HepG2 (cell line): Measurements from ENCODE around the gene LEPROT. TPM values are rescaled to one million over a fixed set of nuclear protein-coding genes. Genes with fewer than 3 reads are reported as not detected.

ENCODE experiments used
- ATAC-seq: fragments of 200-7000 bp; cut with Tn5 transposase; 3 replicates; pipeline ENCODE4 v1.9.1; 2020; ENCODE audit warnings: mild to moderate bottlenecking, moderate library complexity
- BruUV-seq: library from RNA; stranded (reverse); fragments of 400-500 nt; replicated peaks from 2 replicates; lab custom pipeline; 2021; lab: Mats Ljungman, UMichigan
- CTCF ChIA-PET: fragments of 300-600 bp; formaldehyde crosslinking; extraction: SDS; loops from one replicate; lab custom pipeline; 2021; ENCODE audit warnings: low total read pairs, inconsistent platforms, low intra/inter-chr PET ratio; lab: Yijun Ruan, JAX
- POLR2A ChIA-PET: fragments of 350-600 bp; sonication (Branson Sonifier 250); formaldehyde crosslinking; loops from one replicate; lab custom pipeline; 2020; ENCODE audit warnings: antibody characterized with exemption, inconsistent platforms; lab: Yijun Ruan, JAX
- DNase-seq: peaks from one replicate; pipeline ENCODE4 v3.0.0-alpha.2; 2015; ENCODE audit warnings: low spot score
- FAIRE-seq: peaks from 3 replicates; lab custom pipeline; 2011; peaks lifted over from hg19 to GRCh38; lab: Jason Lieb, UNC
- H2AFZ ChIP-seq: one replicate; pipeline ENCODE4 v1.6.1; 2011; ENCODE audit warnings: low read length, inconsistent platforms
- H3K27ac ChIP-seq: fragments of 300-600 bp; 3 replicates; pipeline ENCODE4 v1.8.0; 2011; ENCODE audit warnings: mixed run types, mild to moderate bottlenecking, mixed read lengths, low read length, inconsistent platforms; ENCODE audit not compliant: insufficient read depth; ENCODE audit errors: extremely low read length
- H3K27me3 ChIP-seq, 2 experiments: fragments of 200-600 bp in 1 of 2; 2 replicates in 1 of 2; 3 replicates in 1 of 2; pipeline versions ENCODE4 v1.6.0 to v1.8.0; 2011; ENCODE audit warnings: low read length in 2 of 2, mild to moderate bottlenecking in 2 of 2, moderate library complexity in 2 of 2, inconsistent platforms in 1 of 2; ENCODE audit not compliant: insufficient read depth in 2 of 2, control insufficient read depth in 1 of 2
- H3K36me3 ChIP-seq, 2 experiments: fragments of 200-600 bp in 1 of 2; replicated peaks in 1 of 2; 2 replicates in 1 of 2; 3 replicates in 1 of 2; pipeline versions ENCODE4 v1.5.1 to v1.8.0; 2011; ENCODE audit warnings: low read length in 2 of 2, inconsistent platforms in 1 of 2; ENCODE audit not compliant: insufficient read depth in 2 of 2, control insufficient read depth in 1 of 2
- H3K4me1 ChIP-seq: 2 replicates; pipeline ENCODE4 v1.5.1; 2012; ENCODE audit warnings: low read length, inconsistent platforms; ENCODE audit not compliant: insufficient read depth
- H3K4me2 ChIP-seq: 2 replicates; pipeline ENCODE4 v1.6.0; 2011; ENCODE audit warnings: low read depth, low read length, inconsistent platforms
- H3K4me3 ChIP-seq, 3 experiments: fragments of 200-600 bp in 1 of 3; sonication (generic), shearing (Covaris generic) in 1 of 3; replicated peaks in 1 of 3; 2 replicates each; pipeline ENCODE4 v1.5.1; 2011 to 2016; ENCODE audit warnings: low read length in 3 of 3, inconsistent platforms in 2 of 3, low read depth in 2 of 3, mild to moderate bottlenecking in 2 of 3, control low read depth in 1 of 3, mixed read lengths in 1 of 3; ENCODE audit not compliant: insufficient read depth in 1 of 3
- H3K79me2 ChIP-seq: one replicate; pipeline ENCODE4 v1.6.1; 2011; ENCODE audit warnings: low read length, inconsistent platforms; ENCODE audit not compliant: insufficient read depth
- H3K9ac ChIP-seq: 2 replicates; pipeline ENCODE4 v1.6.0; 2011; ENCODE audit warnings: mild to moderate bottlenecking, low read depth, low read length, inconsistent platforms; ENCODE audit not compliant: insufficient read depth
- H3K9me3 ChIP-seq: 2 replicates; pipeline ENCODE4 v1.5.1; 2012; ENCODE audit warnings: mild to moderate bottlenecking, low read length
- H4K20me1 ChIP-seq: 2 replicates; pipeline ENCODE4 v1.6.0; 2011; ENCODE audit warnings: inconsistent platforms, mild to moderate bottlenecking, low read length, moderate library complexity; ENCODE audit not compliant: insufficient read depth
- FOXK2 ChIP-seq: fragments of 450-650 bp; IDR thresholded peaks from 2 replicates; pipeline ENCODE4 v1.6.1; 2016
- GFI1 ChIP-seq: sonication (generic); formaldehyde crosslinking; IDR thresholded peaks from 2 replicates; pipeline ENCODE4 v1.5.0; 2020; ENCODE audit warnings: missing genetic modification reagents, mild to moderate bottlenecking, borderline replicate concordance
- KDM1A ChIP-seq: IDR thresholded peaks from 2 replicates; pipeline ENCODE4 v1.6.1; 2016; ENCODE audit warnings: missing compliant biosample characterization
- PHF5A ChIP-seq: IDR thresholded peaks from one replicate; pipeline ENCODE4 v1.6.1; 2018; ENCODE audit warnings: low read depth, missing genetic modification reagents; ENCODE audit not compliant: unreplicated experiment
- RFXANK ChIP-seq: IDR thresholded peaks from 2 replicates; pipeline ENCODE4 v1.6.1; 2016
- TBP ChIP-seq: sonication (generic); formaldehyde crosslinking; IDR thresholded peaks from 2 replicates; pipeline ENCODE4 v1.5.0; 2020; ENCODE audit warnings: missing genetic modification reagents
- ZBTB21 ChIP-seq: sonication (generic); formaldehyde crosslinking; IDR thresholded peaks from 2 replicates; pipeline ENCODE4 v1.4.0; 2020; ENCODE audit warnings: missing genetic modification reagents
- ZBTB3 ChIP-seq: sonication (generic); formaldehyde crosslinking; IDR thresholded peaks from 2 replicates; pipeline ENCODE4 v1.4.0; 2020; ENCODE audit warnings: low read depth, mild to moderate bottlenecking, moderate library complexity, missing genetic modification reagents, borderline replicate concordance
- ZMYM4 ChIP-seq: sonication (generic); formaldehyde crosslinking; IDR thresholded peaks from 2 replicates; pipeline ENCODE4 v1.8.1; 2023; ENCODE audit warnings: mild to moderate bottlenecking, missing genetic modification reagents
- ZNF317 ChIP-seq: sonication (generic); formaldehyde crosslinking; IDR thresholded peaks from 2 replicates; pipeline ENCODE4 v1.5.0; 2020; ENCODE audit warnings: mild to moderate bottlenecking, missing genetic modification reagents
- ZNF333 ChIP-seq: sonication (generic); formaldehyde crosslinking; IDR thresholded peaks from 2 replicates; pipeline ENCODE4 v1.4.0; 2020; ENCODE audit warnings: mild to moderate bottlenecking, missing genetic modification reagents, borderline replicate concordance
- ZNF546 ChIP-seq: sonication (generic); formaldehyde crosslinking; conservative IDR thresholded peaks from 2 replicates; pipeline ENCODE4 v1.8.1; 2023; ENCODE audit warnings: mild to moderate bottlenecking, missing genetic modification reagents
- ZNF577 ChIP-seq: sonication (generic); formaldehyde crosslinking; IDR thresholded peaks from 2 replicates; pipeline ENCODE4 v1.4.0; 2020; ENCODE audit warnings: mild to moderate bottlenecking, low read depth, missing genetic modification reagents, borderline replicate concordance
- WGBS: methylation state at CpG from one replicate; pipeline ENCODE4 v1.1.6; 2017; ENCODE audit warnings: low lambda C conversion rate; 5-methylcytosine and 5-hydroxymethylcytosine counted together
- in situ Hi-C: cut with HindIII; loops from 2 replicates; pipeline ENCODE4 v1.10.0; 2017; ENCODE audit warnings: low pct_unique_long_range_greater_than_20kb; ENCODE audit not compliant: extremely low pct_ligation_motif_present
- intact Hi-C: fragments of 100-400 bp; cut with micrococcal nuclease; formaldehyde crosslinking; loops from one replicate; pipeline ENCODE4 v1.10.0; 2022; ENCODE audit not compliant: unreplicated experiment
- polyA plus RNA-seq, 8 experiments: library from polyadenylated mRNA; depleted of rRNA in 3 of 8; stranded (reverse) in 7 of 8; unstranded in 1 of 8; fragments of >200 nt; fragmentation: Illumina TruSeq in 4 of 8; extraction: Trizol in 4 of 8; gene quantifications; 2 replicates each; pipeline versions ENCODE4 v1.2.1 to v1.2.3, GENCODE V29; 2011 to 2016; ENCODE audit warnings: low read depth in 4 of 8, missing spikeins in 1 of 8, mixed read lengths in 1 of 8; ENCODE audit not compliant: insufficient read depth in 1 of 8
- total RNA-seq, 5 experiments: library from RNA; depleted of rRNA; stranded (reverse); fragments of >200 nt; fragmentation: Illumina TruSeq; extraction: Trizol; gene quantifications; 2 replicates each; pipeline ENCODE4 v1.2.3, GENCODE V29; 2016; ENCODE audit warnings: low read depth in 1 of 5
- TF ChIP-seq, protein P1 (sequence below): sonication (generic); formaldehyde crosslinking; IDR thresholded peaks from 2 replicates; pipeline ENCODE4 v1.8.1; 2023; ENCODE audit warnings: missing genetic modification reagents, mild to moderate bottlenecking, borderline replicate concordance
- TF ChIP-seq, protein P2 (sequence below): IDR thresholded peaks from 2 replicates; pipeline ENCODE4 v1.4.0; 2020; ENCODE audit warnings: mild to moderate bottlenecking, missing genetic modification reagents

Gene LEPROT
- total and polyA plus RNA-seq, 2 of the 13 experiments (the other 11 are each of a cell fraction or from before 2014, with no cell fraction given): 36.8 to 51.4 TPM

DNA sequence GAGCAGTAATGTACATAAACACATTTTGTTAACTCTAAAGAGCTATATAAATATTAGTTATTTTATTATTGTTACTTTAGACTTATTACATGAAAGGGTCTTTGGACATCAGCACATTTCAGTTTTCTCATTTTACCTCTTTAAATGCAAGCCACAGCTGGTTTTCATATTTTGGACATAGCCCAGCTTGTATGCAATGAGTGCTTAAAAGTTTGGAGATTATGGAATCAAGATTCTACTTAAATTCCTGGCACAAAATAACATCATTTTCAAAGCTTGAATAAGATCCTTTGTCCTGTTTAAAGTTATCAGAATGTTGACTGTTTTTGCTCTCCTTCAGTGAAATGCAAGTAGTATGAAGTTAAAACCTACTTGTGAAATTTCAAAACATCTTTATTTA lies 15.5 kb upstream of the LEPROT start:
- H3K9me3 ChIP-seq: no peaks in the 10 kb centered on the region
- no peaks in the 10 kb centered on the region for H3K79me2 ChIP-seq
- no peak overlapping the region for H3K27ac ChIP-seq
- DNase-seq: no peak
- TF ChIP-seq, protein P1, sequence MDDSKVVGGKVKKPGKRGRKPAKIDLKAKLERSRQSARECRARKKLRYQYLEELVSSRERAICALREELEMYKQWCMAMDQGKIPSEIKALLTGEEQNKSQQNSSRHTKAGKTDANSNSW (CRISPR knock-in tag): no peak
- TF ChIP-seq ZNF546 (CRISPR knock-in tag) (no peak), ZNF333 (CRISPR knock-in tag) (no peak)
- POLR2A ChIA-PET: no interaction called here
- H3K4me2 ChIP-seq: no peak overlapping the region
- no peaks in the 10 kb centered on the region for H3K27me3 ChIP-seq
- in situ Hi-C loops (no loop called here), intact Hi-C loops (no loop called here)
- no peak for FAIRE-seq
- H3K4me3 ChIP-seq: no peak overlapping the region
- no peaks in the 10 kb centered on the region for H4K20me1 ChIP-seq
- no peaks in the 10 kb centered on the region for H3K36me3 ChIP-seq
- H3K4me1 ChIP-seq: peaks cover 31% of the 10 kb centered on the region
- BruUV-seq: no TSS peak
- no peak overlapping the region for H3K9ac ChIP-seq
- CTCF ChIA-PET: no interaction called here
- H2AFZ ChIP-seq: no peak overlapping the region
- no peak for ATAC-seq

DNA sequence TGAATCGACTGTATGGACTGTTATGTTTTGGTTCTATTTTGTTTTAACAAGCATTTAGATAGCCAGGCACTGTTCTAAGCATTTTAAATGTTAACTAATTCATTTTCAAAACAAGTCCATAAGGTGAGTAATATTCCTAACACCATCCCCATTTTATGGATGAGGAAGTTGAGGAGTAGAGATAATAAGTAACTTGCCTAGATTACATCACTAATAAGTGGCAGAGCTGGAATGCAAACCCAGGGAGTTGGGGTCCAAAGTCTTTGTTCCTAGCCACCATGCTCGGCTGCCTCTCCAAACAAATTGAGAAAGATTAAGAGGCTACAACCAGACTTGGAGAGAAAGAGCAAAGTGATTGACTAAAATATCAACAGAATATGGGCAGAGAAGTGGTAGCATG lies 12.6 kb upstream of the LEPROT start:
- DNase-seq (peak; percentile 77), ATAC-seq (peak; percentile 82), FAIRE-seq (peak; percentile 84)
- Histone ChIP-seq H4K20me1 (no peaks in the 10 kb centered on the region), H3K9me3 (no peaks in the 10 kb centered on the region), H3K9ac (no peak overlapping the region), H3K27ac (peak overlapping the region; percentile 18), H3K36me3 (no peaks in the 10 kb centered on the region), H3K4me3 (no peak overlapping the region), H3K27me3 (no peaks in the 10 kb centered on the region), H3K4me2 (peak overlapping the region; percentile 21; the same call in 1 of the 2 replicates), H3K4me1 (peaks cover 20% of the 10 kb centered on the region), H3K79me2 (no peaks in the 10 kb centered on the region), H2AFZ (no peak overlapping the region)
- no TSS peak for BruUV-seq
- 48% methylated on average over 2 of the region's 2 CpGs for WGBS
- intact Hi-C loops: no loop called here
- ChIA-PET CTCF (no interaction called here), POLR2A (interaction anchor here (1.1 to 1.6 kb wide), 4 partner anchors 10 to 14 kb away, joined by 3 to 9 read pairs (median 4); partner anchors contain the start of genes LEPR and LEPROT)
- in situ Hi-C loops: no loop called here
- TF ChIP-seq, protein P2, sequence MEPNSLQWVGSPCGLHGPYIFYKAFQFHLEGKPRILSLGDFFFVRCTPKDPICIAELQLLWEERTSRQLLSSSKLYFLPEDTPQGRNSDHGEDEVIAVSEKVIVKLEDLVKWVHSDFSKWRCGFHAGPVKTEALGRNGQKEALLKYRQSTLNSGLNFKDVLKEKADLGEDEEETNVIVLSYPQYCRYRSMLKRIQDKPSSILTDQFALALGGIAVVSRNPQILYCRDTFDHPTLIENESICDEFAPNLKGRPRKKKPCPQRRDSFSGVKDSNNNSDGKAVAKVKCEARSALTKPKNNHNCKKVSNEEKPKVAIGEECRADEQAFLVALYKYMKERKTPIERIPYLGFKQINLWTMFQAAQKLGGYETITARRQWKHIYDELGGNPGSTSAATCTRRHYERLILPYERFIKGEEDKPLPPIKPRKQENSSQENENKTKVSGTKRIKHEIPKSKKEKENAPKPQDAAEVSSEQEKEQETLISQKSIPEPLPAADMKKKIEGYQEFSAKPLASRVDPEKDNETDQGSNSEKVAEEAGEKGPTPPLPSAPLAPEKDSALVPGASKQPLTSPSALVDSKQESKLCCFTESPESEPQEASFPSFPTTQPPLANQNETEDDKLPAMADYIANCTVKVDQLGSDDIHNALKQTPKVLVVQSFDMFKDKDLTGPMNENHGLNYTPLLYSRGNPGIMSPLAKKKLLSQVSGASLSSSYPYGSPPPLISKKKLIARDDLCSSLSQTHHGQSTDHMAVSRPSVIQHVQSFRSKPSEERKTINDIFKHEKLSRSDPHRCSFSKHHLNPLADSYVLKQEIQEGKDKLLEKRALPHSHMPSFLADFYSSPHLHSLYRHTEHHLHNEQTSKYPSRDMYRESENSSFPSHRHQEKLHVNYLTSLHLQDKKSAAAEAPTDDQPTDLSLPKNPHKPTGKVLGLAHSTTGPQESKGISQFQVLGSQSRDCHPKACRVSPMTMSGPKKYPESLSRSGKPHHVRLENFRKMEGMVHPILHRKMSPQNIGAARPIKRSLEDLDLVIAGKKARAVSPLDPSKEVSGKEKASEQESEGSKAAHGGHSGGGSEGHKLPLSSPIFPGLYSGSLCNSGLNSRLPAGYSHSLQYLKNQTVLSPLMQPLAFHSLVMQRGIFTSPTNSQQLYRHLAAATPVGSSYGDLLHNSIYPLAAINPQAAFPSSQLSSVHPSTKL (CRISPR knock-in tag): peak; percentile 50; the same call in 1 of the 2 replicates
- no peak for TF ChIP-seq GFI1 (CRISPR knock-in tag)
- TF ChIP-seq TBP (CRISPR knock-in tag): no peak
- no peak for TF ChIP-seq PHF5A (CRISPR knock-in tag)
- TF ChIP-seq ZMYM4 (CRISPR knock-in tag): peak; percentile 75
- no peak for TF ChIP-seq ZNF577 (CRISPR knock-in tag)
- TF ChIP-seq ZNF317 (CRISPR knock-in tag): no peak
- TF ChIP-seq ZBTB21 (CRISPR knock-in tag): no peak
- TF ChIP-seq FOXK2: no peak
- TF ChIP-seq RFXANK (CRISPR knock-in tag): no peak
- peak; percentile 97 for TF ChIP-seq KDM1A (CRISPR knock-in tag)
- no peak for TF ChIP-seq ZBTB3
